GM12801 (cell line): Measurements from ENCODE around the gene PIK3R4.

Experiments used
- CTCF ChIP-seq: IDR thresholded peaks from one replicate; pipeline ENCODE4 v1.5.1; 2011; ENCODE audit warnings: control low read depth; ENCODE audit not compliant: insufficient read length; ENCODE audit errors: extremely low read depth

Gene PIK3R4

GRCh38 chr3:130739848-130740247 lies 6.8 kb downstream of the PIK3R4 start:
- TF ChIP-seq CTCF: no peak

- TF ChIP-seq CTCF: no peak
These were observed 8.4 kb downstream of the PIK3R4 start for GRCh38 chr3:130738241-130738640.

- no peak for TF ChIP-seq CTCF
These were observed 9.0 kb downstream of the PIK3R4 start for GRCh38 chr3:130737622-130738021.

- TF ChIP-seq CTCF: no peak
These were observed 13.3 kb downstream of the PIK3R4 start for GRCh38 chr3:130733236-130733875.

GRCh38 chr3:130732501-130732900 lies 14.1 kb downstream of the PIK3R4 start:
- no peak for TF ChIP-seq CTCF

GRCh38 chr3:130731817-130732216 lies 14.8 kb downstream of the PIK3R4 start:
- TF ChIP-seq CTCF: no peak

GRCh38 chr3:130729154-130729553 lies 17.5 kb downstream of the PIK3R4 start:
- TF ChIP-seq CTCF: no peak
